K562 (cell line): Measurements from ENCODE around the gene SCUBE1. TPM values are rescaled to one million over a fixed set of nuclear protein-coding genes. Genes with fewer than 3 reads are reported as not detected.

ENCODE experiments used
- ATAC-seq: fragments of 200-7000 bp; cut with Tn5 transposase; 3 replicates; pipeline ENCODE4 v1.9.1; 2020; ENCODE audit warnings: moderate library complexity
- BruUV-seq: library from RNA; stranded (reverse); fragments of 400-500 nt; replicated peaks from 2 replicates; lab custom pipeline; 2021; lab: Mats Ljungman, UMichigan
- CTCF ChIA-PET: fragments of 300-600 bp; formaldehyde crosslinking; extraction: SDS; loops from one replicate; lab custom pipeline; 2021; ENCODE audit warnings: low intra/inter-chr PET ratio; lab: Yijun Ruan, JAX
- POLR2A ChIA-PET: fragments of 300-600, 350-650 bp; sonication (Branson Sonifier 250); formaldehyde crosslinking; extraction: SDS; loops from one replicate; lab custom pipeline; 2021; ENCODE audit warnings: antibody characterized with exemption, inconsistent platforms; lab: Yijun Ruan, JAX
- DNase-seq, 4 experiments: peaks; one replicate each; pipeline versions ENCODE4 v3.0.0 to v3.0.0-alpha.2; 2011 to 2018; ENCODE audit warnings: low spot score in 3 of 4, mixed read lengths in 3 of 4; ENCODE audit errors: extremely low read depth in 1 of 4
- FAIRE-seq: peaks from 2 replicates; lab custom pipeline; 2011; peaks lifted over from hg19 to GRCh38; lab: Jason Lieb, UNC
- H2AFZ ChIP-seq: 2 replicates; pipeline ENCODE4 v1.6.0; 2011; ENCODE audit warnings: low read depth, low read length, control low read depth, inconsistent platforms
- H3K27ac ChIP-seq: fragments of 200-600 bp; 3 replicates; pipeline ENCODE4 v1.8.0; 2011; ENCODE audit warnings: low read depth, mild to moderate bottlenecking, control low read depth, inconsistent platforms, low read length, moderate library complexity, mixed read lengths; ENCODE audit errors: extremely low read depth
- H3K27me3 ChIP-seq, 2 experiments: fragments of 300-600 bp in 1 of 2; 2 replicates in 1 of 2; 3 replicates in 1 of 2; pipeline versions ENCODE4 v1.6.0 to v1.8.0; 2011; ENCODE audit warnings: inconsistent platforms in 2 of 2, low read length in 2 of 2, mild to moderate bottlenecking in 1 of 2, mixed read lengths in 1 of 2, moderate library complexity in 1 of 2; ENCODE audit not compliant: control insufficient read depth in 2 of 2, insufficient read depth in 2 of 2
- H3K36me3 ChIP-seq: fragments of 300-600 bp; 3 replicates; pipeline ENCODE4 v1.8.0; 2011; ENCODE audit warnings: mild to moderate bottlenecking, low read length, inconsistent platforms; ENCODE audit not compliant: control insufficient read depth, insufficient read depth
- H3K4me1 ChIP-seq, 2 experiments: fragments of 200-600 bp in 1 of 2; replicated peaks in 1 of 2; 2 replicates in 1 of 2; 3 replicates in 1 of 2; pipeline versions ENCODE4 v1.5.1 to v1.8.0; 2011; ENCODE audit warnings: inconsistent platforms in 2 of 2, low read length in 2 of 2, mild to moderate bottlenecking in 1 of 2, mixed read lengths in 1 of 2, moderate library complexity in 1 of 2; ENCODE audit not compliant: control insufficient read depth in 2 of 2, insufficient read depth in 2 of 2
- H3K4me2 ChIP-seq: 2 replicates; pipeline ENCODE4 v1.6.1; 2011; ENCODE audit warnings: low read length, control low read depth, inconsistent platforms, mixed read lengths; ENCODE audit not compliant: insufficient read depth
- H3K4me3 ChIP-seq: fragments of 200-600 bp; sonication (generic), shearing (Covaris generic); 2 replicates; pipeline ENCODE4 v1.5.1; 2016; ENCODE audit warnings: control low read depth, inconsistent platforms
- H3K79me2 ChIP-seq: fragments of 200-600 bp; 3 replicates; pipeline ENCODE4 v1.8.0; 2011; ENCODE audit warnings: low read length, inconsistent platforms; ENCODE audit not compliant: control insufficient read depth, insufficient read depth
- H3K9ac ChIP-seq, 2 experiments: 2 replicates each; pipeline versions ENCODE4 v1.6.0 to v1.6.1; 2011; ENCODE audit warnings: low read depth in 2 of 2, low read length in 2 of 2, control low read depth in 1 of 2, inconsistent platforms in 1 of 2, mild to moderate bottlenecking in 1 of 2, mixed read lengths in 1 of 2; ENCODE audit not compliant: insufficient read depth in 1 of 2
- H3K9me1 ChIP-seq: one replicate; pipeline ENCODE4 v1.6.0; 2011; ENCODE audit warnings: inconsistent platforms, mild to moderate bottlenecking, low read length, moderate library complexity; ENCODE audit not compliant: control insufficient read depth, insufficient read depth
- H3K9me3 ChIP-seq: replicated peaks from 2 replicates; pipeline ENCODE4 v1.5.1; 2011; ENCODE audit warnings: low read depth, low read length, inconsistent platforms; ENCODE audit not compliant: control insufficient read depth, insufficient read depth
- H4K20me1 ChIP-seq: replicated peaks from 2 replicates; pipeline ENCODE4 v1.6.1; 2011; ENCODE audit warnings: low read length, inconsistent platforms, mixed read lengths; ENCODE audit not compliant: control insufficient read depth, insufficient read depth
- C11orf30 ChIP-seq: fragments of 450-650 bp; IDR thresholded peaks from 2 replicates; pipeline ENCODE4 v1.6.1; 2016; ENCODE audit warnings: low read depth, mild to moderate bottlenecking
- CHCHD3 ChIP-seq: fragments of 250-450 bp; sonication (Bioruptor Pico); IDR thresholded peaks from 2 replicates; pipeline ENCODE4 v2.1.2; 2022; ENCODE audit warnings: mild to moderate bottlenecking
- CUX1 ChIP-seq: fragments of 200-800 bp; sonication (Bioruptor generic); IDR thresholded peaks from 2 replicates; pipeline ENCODE4 v1.6.1; 2016; ENCODE audit warnings: missing genetic modification characterization, missing compliant biosample characterization
- NR2F6 ChIP-seq: fragments of 450-650 bp; formaldehyde crosslinking; IDR thresholded peaks from 2 replicates; pipeline ENCODE4 v1.4.0; 2020; ENCODE audit warnings: mild to moderate bottlenecking
- ZBTB33 ChIP-seq: sonication (generic); formaldehyde crosslinking; IDR thresholded peaks from 2 replicates; pipeline ENCODE4 v1.8.1; 2023; ENCODE audit warnings: mild to moderate bottlenecking, missing genetic modification reagents
- ZNF140 ChIP-seq: fragments of 250-450 bp; sonication (Bioruptor Pico); IDR thresholded peaks from 2 replicates; pipeline ENCODE4 v1.8.0; 2021; ENCODE audit warnings: moderate library complexity, mild to moderate bottlenecking, inconsistent platforms
- WGBS: fragments of 100-300 bp; shearing (Covaris generic); methylation state at CpG from one replicate; pipeline ENCODE4 v1.1.6; 2016; ENCODE audit warnings: low coverage, mixed read lengths; ENCODE audit not compliant: insufficient coverage; ENCODE audit errors: missing lambda C conversion rate; 5-methylcytosine and 5-hydroxymethylcytosine counted together
- in situ Hi-C: fragments of 300-500 bp; cut with MboI; formaldehyde crosslinking; loops from 4 replicates; pipeline ENCODE4 v1.15.0; 2018; ENCODE audit warnings: inconsistent platforms, mixed read lengths
- intact Hi-C: fragments of 100-400 bp; cut with micrococcal nuclease; formaldehyde crosslinking; loops from 2 replicates; pipeline ENCODE4 v1.14.2; 2022
- polyA plus RNA-seq, 8 experiments: library from polyadenylated mRNA; depleted of rRNA in 4 of 8; stranded (reverse) in 5 of 8; unstranded in 3 of 8; fragments of >200 nt; fragmentation: Nextera tagmentation in 2 of 8; fragmentation: Illumina TruSeq in 1 of 8; extraction: Ambion mirVana in 2 of 8; extraction: Trizol in 1 of 8; gene quantifications; 2 replicates each; pipeline versions ENCODE4 v1.2.1 to v1.2.3, GENCODE V29; 2011 to 2014; ENCODE audit warnings: inconsistent platforms in 1 of 8, missing spikeins in 1 of 8
- total RNA-seq, 7 experiments: library from RNA; depleted of rRNA in 6 of 7; stranded (reverse); fragments of >200 nt in 6 of 7; fragmentation: Illumina TruSeq in 2 of 7; extraction: Trizol in 2 of 7; gene quantifications; 2 replicates each; pipeline versions ENCODE4 v1.2.1 to v1.2.3, GENCODE V29; 2011 to 2021; ENCODE audit warnings: low replicate concordance in 1 of 7

Gene SCUBE1
- total and polyA plus RNA-seq, 9 of the 15 experiments (the other 6 are each of a cell fraction or from before 2014, with no cell fraction given) = 0.03 to 0.47 (median 0.29) TPM; not detected in 6

GRCh38 chr22:43202756-43203410, 140.3 kb downstream of the SCUBE1 start:
- Histone ChIP-seq H3K4me1 (peaks cover 0 to 9% of the 10 kb centered on the region in 2 experiments; a peak in 2 of 5 replicates), H3K36me3 (no peaks in the 10 kb centered on the region), H3K27me3 (peaks cover 0 to 23% of the 10 kb centered on the region in 2 experiments; a peak in 3 of 5 replicates), H3K79me2 (no peaks in the 10 kb centered on the region), H3K27ac (no peak overlapping the region), H3K4me2 (no peak overlapping the region), H3K4me3 (no peak overlapping the region), H4K20me1 (no peaks in the 10 kb centered on the region), H2AFZ (no peak overlapping the region), H3K9me1 (no peaks in the 10 kb centered on the region), H3K9me3 (no peaks in the 10 kb centered on the region), H3K9ac (no peak overlapping the region; a peak in 1 of 4 replicates)
- TF ChIP-seq C11orf30 (no peak), CUX1 (no peak), ZNF140 (CRISPR knock-in tag) (no peak), ZBTB33 (CRISPR knock-in tag) (no peak), NR2F6 (CRISPR knock-in tag) (no peak), CHCHD3 (no peak)
- no peak for FAIRE-seq
- POLR2A ChIA-PET = interaction anchor here (0.9 to 1.0 kb wide), 2 partner anchors 13 to 587 kb away, joined by 3 read pairs; no protein-coding TSS in a partner anchor
- 31% methylated on average over 11 of the region's 13 CpGs for WGBS
- in situ Hi-C loops = no loop called here
- CTCF ChIA-PET = no interaction called here
- no peak for ATAC-seq
- no peak for DNase-seq
- BruUV-seq = no TSS peak
- intact Hi-C loops = no loop called here
